ENCODE results near the gene KAT14. TPM values are rescaled to one million over a fixed set of nuclear protein-coding genes. Genes with fewer than 3 reads are reported as not detected.

KAT14 gene
- polyA plus RNA-seq, 2 of the 4 experiments (the other 2 are of a cell fraction): 12.1 to 18.8 TPM

DNA sequence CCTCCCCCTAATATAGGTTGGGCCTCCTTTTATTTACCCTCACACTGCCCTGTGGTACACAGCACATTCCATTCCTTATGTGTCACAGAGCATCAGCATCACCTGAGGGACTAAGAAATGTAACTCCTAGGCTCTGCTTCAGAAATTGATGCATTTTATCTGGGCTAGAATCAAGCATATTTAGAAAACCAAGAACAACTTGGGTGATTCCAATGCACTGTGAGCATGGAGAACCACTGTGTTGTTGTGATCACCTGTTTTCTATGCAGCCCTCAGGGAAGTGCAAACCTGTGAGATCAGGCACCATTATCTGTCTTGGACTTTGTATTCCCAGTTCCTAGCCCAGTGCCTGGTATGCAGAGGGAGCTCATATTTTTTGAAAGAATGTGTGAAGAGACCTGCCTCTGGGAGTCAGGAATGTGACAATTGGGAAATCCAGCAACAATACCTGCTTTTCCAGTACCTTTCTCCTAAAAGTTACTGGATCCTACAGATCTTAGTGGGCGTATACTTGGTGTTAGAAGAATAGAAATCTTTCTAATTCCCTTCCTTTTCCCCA is 7.0 kb downstream of the KAT14 start:
- DNase-seq (ENCODE audit: low read depth in 1 of 2, low spot score in 1 of 2): no peak
- Histone ChIP-seq H3K4me3 (no peak overlapping the region), H3K27ac (no peak overlapping the region), H3K9me3 (no peaks in the 10 kb centered on the region), H3K4me2 (no peak overlapping the region), H3K4me1 (peaks cover 12% of the 10 kb centered on the region; the same call in 2 of the 3 replicates)
- peak in 1 of 2 experiments; percentile 47; a peak in 2 of 6 replicates for ATAC-seq
- POLR2A ChIA-PET: no interaction called here
- CTCF ChIA-PET: interaction anchor here (0.6 to 1.8 kb wide), 4 partner anchors 23 to 132 kb away, joined by 3 to 5 read pairs (median 4); no protein-coding TSS in a partner anchor
- FAIRE-seq: no peak
- TF ChIP-seq FOXS1 (CRISPR knock-in tag; IDR thresholded peaks at IDR 0.05): no peak
- TF ChIP-seq SMC3 (IDR thresholded peaks at IDR 0.05): no peak
- TF ChIP-seq, protein P1, sequence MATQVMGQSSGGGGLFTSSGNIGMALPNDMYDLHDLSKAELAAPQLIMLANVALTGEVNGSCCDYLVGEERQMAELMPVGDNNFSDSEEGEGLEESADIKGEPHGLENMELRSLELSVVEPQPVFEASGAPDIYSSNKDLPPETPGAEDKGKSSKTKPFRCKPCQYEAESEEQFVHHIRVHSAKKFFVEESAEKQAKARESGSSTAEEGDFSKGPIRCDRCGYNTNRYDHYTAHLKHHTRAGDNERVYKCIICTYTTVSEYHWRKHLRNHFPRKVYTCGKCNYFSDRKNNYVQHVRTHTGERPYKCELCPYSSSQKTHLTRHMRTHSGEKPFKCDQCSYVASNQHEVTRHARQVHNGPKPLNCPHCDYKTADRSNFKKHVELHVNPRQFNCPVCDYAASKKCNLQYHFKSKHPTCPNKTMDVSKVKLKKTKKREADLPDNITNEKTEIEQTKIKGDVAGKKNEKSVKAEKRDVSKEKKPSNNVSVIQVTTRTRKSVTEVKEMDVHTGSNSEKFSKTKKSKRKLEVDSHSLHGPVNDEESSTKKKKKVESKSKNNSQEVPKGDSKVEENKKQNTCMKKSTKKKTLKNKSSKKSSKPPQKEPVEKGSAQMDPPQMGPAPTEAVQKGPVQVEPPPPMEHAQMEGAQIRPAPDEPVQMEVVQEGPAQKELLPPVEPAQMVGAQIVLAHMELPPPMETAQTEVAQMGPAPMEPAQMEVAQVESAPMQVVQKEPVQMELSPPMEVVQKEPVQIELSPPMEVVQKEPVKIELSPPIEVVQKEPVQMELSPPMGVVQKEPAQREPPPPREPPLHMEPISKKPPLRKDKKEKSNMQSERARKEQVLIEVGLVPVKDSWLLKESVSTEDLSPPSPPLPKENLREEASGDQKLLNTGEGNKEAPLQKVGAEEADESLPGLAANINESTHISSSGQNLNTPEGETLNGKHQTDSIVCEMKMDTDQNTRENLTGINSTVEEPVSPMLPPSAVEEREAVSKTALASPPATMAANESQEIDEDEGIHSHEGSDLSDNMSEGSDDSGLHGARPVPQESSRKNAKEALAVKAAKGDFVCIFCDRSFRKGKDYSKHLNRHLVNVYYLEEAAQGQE (IDR thresholded peaks at IDR 0.05): no peak
- TF ChIP-seq HOXB13 (CRISPR knock-in tag; IDR thresholded peaks at IDR 0.05; ENCODE audit: low read depth): no peak
- TF ChIP-seq CHD4 (IDR thresholded peaks at IDR 0.05; ENCODE audit: borderline replicate concordance): no peak
- no peak for TF ChIP-seq PHF8 (IDR thresholded peaks at IDR 0.05; ENCODE audit: borderline replicate concordance, low read depth)
- TF ChIP-seq ESRRA (IDR thresholded peaks at IDR 0.05; ENCODE audit: borderline replicate concordance, low read length): no peak
- WGBS (ENCODE audit: missing lambda C conversion rate): 91% methylated on average over 1 of the region's 1 CpG

GRCh38 chr20:18154342-18154741 is 16.7 kb downstream of the KAT14 start:
- Histone ChIP-seq H3K27ac (no peak overlapping the region), H3K4me1 (no peaks in the 10 kb centered on the region), H3K4me3 (no peak overlapping the region), H3K9me3 (no peaks in the 10 kb centered on the region), H3K4me2 (no peak overlapping the region)
- WGBS (ENCODE audit: missing lambda C conversion rate): 95% methylated on average over 9 of the region's 9 CpGs
- CTCF ChIA-PET: interaction anchor here (1.3 kb wide), 2 partner anchors 13 to 49 kb away, joined by 3 to 4 read pairs; no protein-coding TSS in a partner anchor
- ATAC-seq: no peak
- FAIRE-seq: no peak
- no peak for DNase-seq (ENCODE audit: low read depth in 1 of 2, low spot score in 1 of 2)
- POLR2A ChIA-PET: interaction anchor here (1.2 kb wide), 1 partner anchor 16 kb away, joined by 3 read pairs; no protein-coding TSS in a partner anchor
- no peak for TF ChIP-seq ESRRA (IDR thresholded peaks at IDR 0.05; ENCODE audit: borderline replicate concordance, low read length)
- TF ChIP-seq NR3C1 (IDR thresholded peaks at IDR 0.05): no peak
- TF ChIP-seq HMGXB4 (CRISPR knock-in tag; IDR thresholded peaks at IDR 0.05; ENCODE audit: borderline replicate concordance): no peak
- TF ChIP-seq ATOH8 (CRISPR knock-in tag; IDR thresholded peaks at IDR 0.05; ENCODE audit: low read depth): no peak
- TF ChIP-seq NFE2L2 (conservative IDR thresholded peaks at IDR 0.05; ENCODE audit: low read length): no peak
- no peak for TF ChIP-seq E2F6 (IDR thresholded peaks at IDR 0.05; ENCODE audit: borderline replicate concordance, low read depth)
- no peak for TF ChIP-seq HOXB13 (CRISPR knock-in tag; IDR thresholded peaks at IDR 0.05; ENCODE audit: low read depth)
- no peak for TF ChIP-seq CTCF (IDR thresholded peaks at IDR 0.05)
- no peak for TF ChIP-seq SREBF2 (IDR thresholded peaks at IDR 0.05)
- no peak for TF ChIP-seq EP300 (IDR thresholded peaks at IDR 0.05)
- no peak for TF ChIP-seq NPAS2 (CRISPR knock-in tag; IDR thresholded peaks at IDR 0.05; ENCODE audit: borderline replicate concordance)
- TF ChIP-seq TP53 (CRISPR knock-in tag; IDR thresholded peaks at IDR 0.05): no peak
- no peak for TF ChIP-seq KDM5A (IDR thresholded peaks at IDR 0.05)

Data from A549 (cell line).